Esophagus mucosa (tissue), 1 donor: ENCODE results near the gene TAF4. TPM values are rescaled to one million over a fixed set of nuclear protein-coding genes. Genes with fewer than 3 reads are reported as not detected.

Experiments
- ATAC-seq: fragments of 200-7000 bp; cut with Tn5 transposase; one replicate; pipeline ENCODE4 v1.9.1; 2020
- total RNA-seq: library from RNA; stranded (reverse); gene quantifications from one replicate; pipeline ENCODE4 v1.2.4, GENCODE V29; 2023
- donor health status: DM: yes; HTN: yes; CAD: no.

Gene TAF4
- total RNA-seq, 1 donor from 2014 or later: 7.7 TPM

GRCh38 chr20:61941721-61942405 lies 123.8 kb downstream of the TAF4 start:
- peak; percentile 25 for ATAC-seq

GRCh38 chr20:61940976-61941720 lies 124.5 kb downstream of the TAF4 start:
- ATAC-seq: no peak

GRCh38 chr20:61940491-61940890 lies 125.2 kb downstream of the TAF4 start:
- no peak for ATAC-seq

- no peak for ATAC-seq
These were observed 125.9 kb downstream of the TAF4 start for GRCh38 chr20:61939691-61940360.

- ATAC-seq: no peak
These were observed 126.6 kb downstream of the TAF4 start for GRCh38 chr20:61938839-61939690.

GRCh38 chr20:61937963-61938838 lies 127.5 kb downstream of the TAF4 start:
- ATAC-seq: no peak

- ATAC-seq: no peak
These were observed 128.3 kb downstream of the TAF4 start for GRCh38 chr20:61937146-61937962.

GRCh38 chr20:61936701-61937131 lies 129.0 kb downstream of the TAF4 start:
- no peak for ATAC-seq

- ATAC-seq: no peak
These were observed 129.6 kb downstream of the TAF4 start for GRCh38 chr20:61935926-61936700.

GRCh38 chr20:61934716-61935530 lies 130.8 kb downstream of the TAF4 start:
- ATAC-seq: no peak

- no peak for ATAC-seq
These were observed 131.5 kb downstream of the TAF4 start for GRCh38 chr20:61933951-61934715.

GRCh38 chr20:61933481-61933950 lies 132.2 kb downstream of the TAF4 start:
- no peak for ATAC-seq

GRCh38 chr20:61932711-61933480 lies 132.8 kb downstream of the TAF4 start:
- no peak for ATAC-seq

- no peak for ATAC-seq
These were observed 133.5 kb downstream of the TAF4 start for GRCh38 chr20:61932199-61932592.

- no peak for ATAC-seq
These were observed 134.0 kb downstream of the TAF4 start for GRCh38 chr20:61931476-61932198.

GRCh38 chr20:61930776-61931475 lies 134.8 kb downstream of the TAF4 start:
- ATAC-seq: no peak
